Stomach (tissue), 19 donors: ENCODE measurements around the gene OR1C1. TPM values are rescaled to one million over a fixed set of nuclear protein-coding genes. Genes with fewer than 3 reads are reported as not detected.
"Not testable (repeated sequence)": the region's sequence is repeated elsewhere in the genome, so short reads cannot be mapped to it uniquely, and the experiment has no call there.

Experiments
- DNase-seq, 2 donors: peaks; one replicate each; pipeline versions ENCODE4 v3.0.0 to v3.0.0-alpha.2; 2013 to 2019
- H3K27ac ChIP-seq, 5 donors: fragments of 200-600 bp in 4 of 5; sonication (generic) in 4 of 5; one replicate each; pipeline ENCODE4 v1.5.1; 2013 to 2019; ENCODE audit warnings: mild to moderate bottlenecking in 1 of 5, moderate library complexity in 1 of 5
- H3K27me3 ChIP-seq, 3 donors: fragments of 200-600 bp; sonication (generic); one replicate each; pipeline ENCODE4 v1.5.1; 2017 to 2019; ENCODE audit warnings: mixed run types in 1 of 3
- H3K36me3 ChIP-seq, 4 donors: fragments of 200-600 bp; sonication (generic); 1 replicate in 3 of 4; 2 replicates in 1 of 4; pipeline ENCODE4 v1.5.1; 2016 to 2019
- H3K4me1 ChIP-seq, 4 donors: fragments of 200-600 bp; sonication (generic); one replicate each; pipeline ENCODE4 v1.5.1; 2016 to 2019
- H3K4me3 ChIP-seq, 4 donors: fragments of 200-600 bp; sonication (generic) in 3 of 4; one replicate each; pipeline ENCODE4 v1.5.1; 2016 to 2019; ENCODE audit warnings: mild to moderate bottlenecking in 1 of 4
- H3K9me3 ChIP-seq, 4 donors: fragments of 200-600 bp; sonication (generic); one replicate each; pipeline ENCODE4 v1.5.1; 2016 to 2019
- CTCF ChIP-seq, 7 experiments: fragments of 450-650 bp in 4 of 7; fragments of 200-600 bp in 3 of 7; sonication (generic) in 3 of 7; IDR thresholded peaks; one replicate each; pipeline ENCODE4 v1.5.1; 2016 to 2019; ENCODE audit warnings: antibody characterized with exemption in 7 of 7, control low read depth in 2 of 7, mild to moderate bottlenecking in 1 of 7
- EP300 ChIP-seq: sonication (generic); formaldehyde crosslinking; IDR thresholded peaks from one replicate; pipeline ENCODE4 v1.6.1; 2017; ENCODE audit warnings: antibody characterized with exemption
- POLR2A ChIP-seq, 4 donors: fragments of 450-650 bp; IDR thresholded peaks; one replicate each; pipeline ENCODE4 v1.6.1; 2016; ENCODE audit warnings: antibody characterized with exemption in 4 of 4, control low read depth in 2 of 4, mild to moderate bottlenecking in 1 of 4, moderate library complexity in 1 of 4
- POLR2AphosphoS5 ChIP-seq, 3 donors: sonication (generic); formaldehyde crosslinking; IDR thresholded peaks; one replicate each; pipeline ENCODE4 v1.6.1; 2016; ENCODE audit warnings: antibody characterized with exemption in 3 of 3
- WGBS, 5 donors: extraction: QIAGEN DNeasy Blood & Tissue Kit in 3 of 5; methylation state at CpG; one replicate each; pipeline versions ENCODE4 v1.1.5 to v1.1.7; 2013 to 2018; 5-methylcytosine and 5-hydroxymethylcytosine counted together
- intact Hi-C: fragments of 100-400 bp; cut with DNase I; formaldehyde crosslinking; loops from one replicate; pipeline ENCODE4 v1.15.1; 2023; ENCODE audit warnings: low total_unique reads
- long read RNA-seq, 10 donors: transcript quantifications; one replicate each; lab custom pipeline, GENCODE V29; 2026
- polyA plus RNA-seq, 3 donors: library from polyadenylated mRNA; stranded (reverse); fragments of 200-250 nt; gene quantifications; one replicate each; pipeline ENCODE4 v1.2.3, GENCODE V29; 2013
- total RNA-seq, 5 donors: library from RNA; depleted of rRNA; stranded (reverse); fragments of >200 nt; gene quantifications; one replicate each; pipeline versions ENCODE4 v1.1.0 to v1.2.3, GENCODE V29; 2014 to 2016
- donor health status: healthy with polysubstance abuse.
- donor health status: Bipolar disorder and iron deficiency.
- donor health status: healthy.

Gene OR1C1
- total RNA-seq (not detected), polyA plus RNA-seq (not detected)
- long read RNA-seq, donor 1, result 0 reads
- long read RNA-seq, donor 2, result 0 reads
- long read RNA-seq, donor 3, result 0 reads
- long read RNA-seq, donor 4, result 0 reads
- long read RNA-seq, donor 5, result 0 reads
- long read RNA-seq, donor 6, result 0 reads
- long read RNA-seq, donor 7, result 0 reads
- long read RNA-seq, donor 8, result 0 reads
- long read RNA-seq, donor 9, result 0 reads
- long read RNA-seq, donor 10, result 0 reads

GRCh38 chr1:247760456-247760855 is at the start of gene OR1C1:
Gene OR1C1 (minus strand): TSS chr1:247760556. CDS start chr1:247758406, 2,150 bp downstream.
- H3K9me3 ChIP-seq, result peaks cover 0 to 4% (median 0%) of the 10 kb centered on the region in 4 donors
- no peaks in the 10 kb centered on the region for H3K4me1 ChIP-seq
- no peaks in the 10 kb centered on the region for H3K36me3 ChIP-seq
- TF ChIP-seq EP300, result no peak
- TF ChIP-seq POLR2AphosphoS5 (IDR thresholded peaks at IDR 0.05), result no peak
- no peak for TF ChIP-seq POLR2A (IDR thresholded peaks at IDR 0.05)
- no peak for TF ChIP-seq CTCF (IDR thresholded peaks at IDR 0.05)
- no peak within 1 kb of the TSS for H3K27ac ChIP-seq
- no peak within 1 kb of the TSS for H3K4me3 ChIP-seq
- WGBS, 5 donors, result 83 to 93% (median 91%) methylated on average over 3 of the region's 3 CpGs
- no peaks in the 10 kb centered on the region for H3K27me3 ChIP-seq
- DNase-seq, result no peak
- intact Hi-C loops, result no loop called here

DNA sequence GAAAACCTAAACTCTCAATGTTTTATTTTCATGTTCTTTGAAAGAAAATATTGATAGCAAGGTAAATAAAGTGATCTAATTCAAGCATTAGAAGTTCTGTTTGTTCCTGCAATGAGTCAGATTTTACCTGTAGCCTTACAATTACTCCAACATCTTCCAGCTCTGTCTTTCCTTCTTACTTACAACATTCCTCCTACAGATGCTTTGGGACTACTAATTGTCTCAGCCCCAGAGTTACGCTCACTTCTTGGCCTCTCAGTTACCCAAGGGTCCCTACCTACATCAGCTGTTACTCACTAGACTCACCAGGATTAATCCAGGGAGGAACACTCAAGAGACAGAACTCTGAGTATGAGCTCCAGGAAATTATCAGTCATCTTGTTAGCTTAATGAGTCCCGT is 37.2 kb upstream of the OR1C1 start:
- no peaks in the 10 kb centered on the region for H3K27me3 ChIP-seq
- no peak for DNase-seq
- 0 to 42% (median 31%) methylated on average over 2 of the region's 2 CpGs for WGBS, 5 donors
- no peak overlapping the region for H3K27ac ChIP-seq
- H3K9me3 ChIP-seq, result peaks cover 0 to 10% (median 0%) of the 10 kb centered on the region in 4 donors
- no peaks in the 10 kb centered on the region for H3K4me1 ChIP-seq
- intact Hi-C loops, result no loop called here
- H3K36me3 ChIP-seq, result no peaks in the 10 kb centered on the region
- TF ChIP-seq EP300, result no peak
- no peak for TF ChIP-seq POLR2AphosphoS5 (IDR thresholded peaks at IDR 0.05)
- TF ChIP-seq POLR2A (IDR thresholded peaks at IDR 0.05), result no peak
- no peak for TF ChIP-seq CTCF (IDR thresholded peaks at IDR 0.05)
- H3K4me3 ChIP-seq, result no peak overlapping the region

GRCh38 chr1:247769603-247770002 is 9.2 kb upstream of the OR1C1 start:
- Histone ChIP-seq H3K27ac (no peak overlapping the region), H3K4me1 (no peaks in the 10 kb centered on the region), H3K36me3 (no peaks in the 10 kb centered on the region), H3K9me3 (peaks cover 0 to 15% (median 9%) of the 10 kb centered on the region in 4 donors), H3K4me3 (no peak overlapping the region), H3K27me3 (no peaks in the 10 kb centered on the region)
- TF ChIP-seq POLR2AphosphoS5 (IDR thresholded peaks at IDR 0.05) (no peak), POLR2A (IDR thresholded peaks at IDR 0.05) (no peak), CTCF (IDR thresholded peaks at IDR 0.05) (no peak), EP300 (no peak)
- no peak for DNase-seq
- intact Hi-C loops, result no loop called here

- H3K4me1 ChIP-seq, result not testable (repeated sequence)
- WGBS, 5 donors, result 85 to 100% (median 92%) methylated on average over 1 of the region's 1 CpG
Observed at GRCh38 chr1:247754311-247754710, 6.0 kb downstream of the OR1C1 start.

DNA sequence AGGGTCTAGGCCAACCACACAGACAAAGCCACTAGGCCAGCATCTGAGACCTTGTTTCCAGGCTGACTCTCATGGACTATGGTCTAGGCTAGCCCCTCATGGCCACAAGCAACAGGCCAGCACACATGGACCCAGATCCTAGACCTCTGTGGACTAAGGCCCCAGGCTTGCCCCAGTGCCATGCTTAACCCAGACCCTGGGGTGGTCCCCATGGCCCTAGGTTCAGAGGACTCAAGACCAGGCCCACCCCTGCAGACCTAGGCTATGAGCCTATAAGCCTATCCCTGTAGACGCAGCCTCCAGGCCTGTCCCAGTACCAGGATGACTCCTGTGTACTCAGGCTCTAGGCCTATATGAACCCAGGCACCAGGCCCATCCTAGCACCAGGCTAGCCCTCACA is 10.5 kb downstream of the OR1C1 start:
- H3K9me3 ChIP-seq, result peaks cover 0 to 29% (median 18%) of the 10 kb centered on the region in 4 donors
- H3K36me3 ChIP-seq, result no peaks in the 10 kb centered on the region
- DNase-seq, result no peak
- H3K4me1 ChIP-seq, result no peaks in the 10 kb centered on the region
- no peak for TF ChIP-seq POLR2A (IDR thresholded peaks at IDR 0.05)
- no peak for TF ChIP-seq EP300
- no peak for TF ChIP-seq CTCF (IDR thresholded peaks at IDR 0.05)
- no peak for TF ChIP-seq POLR2AphosphoS5 (IDR thresholded peaks at IDR 0.05)
- H3K4me3 ChIP-seq, result no peak overlapping the region
- no peak overlapping the region for H3K27ac ChIP-seq
- 91 to 100% (median 98%) methylated on average over 1 of the region's 1 CpG; no CpG with 5 or more reads in 1 of the 5 donors for WGBS, 5 donors
- intact Hi-C loops, result no loop called here
- H3K27me3 ChIP-seq, result no peaks in the 10 kb centered on the region

More at GRCh38 chr1:247754311-247754710, 6.0 kb downstream of the OR1C1 start:
- H3K9me3 ChIP-seq, result peaks cover 0 to 23% (median 13%) of the 10 kb centered on the region in 4 donors
- H3K27me3 ChIP-seq, intact Hi-C loops, H3K4me3 ChIP-seq, H3K36me3 ChIP-seq, DNase-seq, H3K27ac ChIP-seq: not testable (repeated sequence)
